Mesothelial cell of epicardium (in vitro differentiated cells): Measurements from ENCODE around the gene KCNK6. TPM values are rescaled to one million over a fixed set of nuclear protein-coding genes. Genes with fewer than 3 reads are reported as not detected.

Source experiments
- DNase-seq, 2 experiments: peaks; one replicate each; pipeline ENCODE4 v3.0.0; 2021; ENCODE audit warnings: low spot score in 2 of 2; ENCODE audit not compliant: unreplicated experiment in 2 of 2
- H3K27ac Mint-ChIP-seq: 2 replicates; pipeline ENCODE4 v1.8.0; 2021; ENCODE audit warnings: mixed read lengths
- H3K27me3 Mint-ChIP-seq: 2 replicates; pipeline ENCODE4 v1.8.0; 2021; ENCODE audit warnings: low read depth, mixed read lengths
- H3K36me3 Mint-ChIP-seq: 2 replicates; pipeline ENCODE4 v1.8.0; 2021; ENCODE audit warnings: mixed read lengths
- H3K4me1 Mint-ChIP-seq: 2 replicates; pipeline ENCODE4 v1.8.0; 2021; ENCODE audit warnings: mixed read lengths
- H3K4me3 Mint-ChIP-seq: 2 replicates; pipeline ENCODE4 v1.8.0; 2021; ENCODE audit warnings: mild to moderate bottlenecking, moderate library complexity, mixed read lengths
- H3K9me3 Mint-ChIP-seq: 2 replicates; pipeline ENCODE4 v1.8.0; 2021; ENCODE audit warnings: mixed read lengths
- CTCF ChIP-seq: fragments of 200-600 bp; sonication (generic); IDR thresholded peaks from one replicate; pipeline ENCODE4 v1.5.0; 2021; ENCODE audit warnings: antibody characterized with exemption; ENCODE audit not compliant: unreplicated experiment
- total RNA-seq: library from RNA; stranded (reverse); gene quantifications from 3 replicates; pipeline ENCODE4 v1.2.1, GENCODE V29; 2021

KCNK6 gene
- total RNA-seq, 1 donor from 2014 or later = 2.9 TPM

GRCh38 chr19:38277549-38277948 is 42.1 kb upstream of the KCNK6 start:
- TF ChIP-seq CTCF = no peak
- no peak for DNase-seq
- H3K9me3 Mint-ChIP-seq = no peaks in the 10 kb centered on the region
- H3K27ac Mint-ChIP-seq = peak overlapping the region; percentile 72
- H3K36me3 Mint-ChIP-seq = peaks cover 2% of the 10 kb centered on the region
- H3K27me3 Mint-ChIP-seq = no peaks in the 10 kb centered on the region
- no peak overlapping the region for H3K4me3 Mint-ChIP-seq
- peaks cover 21% of the 10 kb centered on the region for H3K4me1 Mint-ChIP-seq

GRCh38 chr19:38277969-38278680 is 41.5 kb upstream of the KCNK6 start:
- Mint-ChIP-seq H3K36me3 (peaks cover 2% of the 10 kb centered on the region), H3K4me3 (no peak overlapping the region), H3K27ac (peak overlapping the region; percentile 72), H3K4me1 (peaks cover 21% of the 10 kb centered on the region), H3K9me3 (no peaks in the 10 kb centered on the region), H3K27me3 (no peaks in the 10 kb centered on the region)
- TF ChIP-seq CTCF = no peak
- DNase-seq = no peak

GRCh38 chr19:38278751-38279150 is 40.9 kb upstream of the KCNK6 start:
- H3K4me3 Mint-ChIP-seq = no peak overlapping the region
- peaks cover 4% of the 10 kb centered on the region for H3K36me3 Mint-ChIP-seq
- no peaks in the 10 kb centered on the region for H3K9me3 Mint-ChIP-seq
- H3K27ac Mint-ChIP-seq = peak overlapping the region; percentile 72
- no peak for TF ChIP-seq CTCF
- H3K27me3 Mint-ChIP-seq = no peaks in the 10 kb centered on the region
- DNase-seq = no peak
- peaks cover 21% of the 10 kb centered on the region for H3K4me1 Mint-ChIP-seq

GRCh38 chr19:38280030-38280921 is 39.4 kb upstream of the KCNK6 start:
- no peak for DNase-seq
- peaks cover 21% of the 10 kb centered on the region for H3K4me1 Mint-ChIP-seq
- peak overlapping the region; percentile 50 for H3K27ac Mint-ChIP-seq
- no peak for TF ChIP-seq CTCF
- H3K9me3 Mint-ChIP-seq = no peaks in the 10 kb centered on the region
- no peak overlapping the region for H3K4me3 Mint-ChIP-seq
- no peaks in the 10 kb centered on the region for H3K27me3 Mint-ChIP-seq
- H3K36me3 Mint-ChIP-seq = peaks cover 4% of the 10 kb centered on the region

- no peak for DNase-seq
- Mint-ChIP-seq H3K4me3 (no peak overlapping the region), H3K27ac (no peak overlapping the region), H3K4me1 (peaks cover 21% of the 10 kb centered on the region), H3K36me3 (peaks cover 8% of the 10 kb centered on the region), H3K9me3 (no peaks in the 10 kb centered on the region), H3K27me3 (no peaks in the 10 kb centered on the region)
- no peak for TF ChIP-seq CTCF
Measured at GRCh38 chr19:38281811-38282566, 37.7 kb upstream of the KCNK6 start.
